Measurements from ENCODE around the gene SEC62. TPM values are rescaled to one million over a fixed set of nuclear protein-coding genes. Genes with fewer than 3 reads are reported as not detected.

SEC62 gene
- total and polyA plus RNA-seq, 2 experiments from 2014 or later: 23.6 to 306 TPM

DNA sequence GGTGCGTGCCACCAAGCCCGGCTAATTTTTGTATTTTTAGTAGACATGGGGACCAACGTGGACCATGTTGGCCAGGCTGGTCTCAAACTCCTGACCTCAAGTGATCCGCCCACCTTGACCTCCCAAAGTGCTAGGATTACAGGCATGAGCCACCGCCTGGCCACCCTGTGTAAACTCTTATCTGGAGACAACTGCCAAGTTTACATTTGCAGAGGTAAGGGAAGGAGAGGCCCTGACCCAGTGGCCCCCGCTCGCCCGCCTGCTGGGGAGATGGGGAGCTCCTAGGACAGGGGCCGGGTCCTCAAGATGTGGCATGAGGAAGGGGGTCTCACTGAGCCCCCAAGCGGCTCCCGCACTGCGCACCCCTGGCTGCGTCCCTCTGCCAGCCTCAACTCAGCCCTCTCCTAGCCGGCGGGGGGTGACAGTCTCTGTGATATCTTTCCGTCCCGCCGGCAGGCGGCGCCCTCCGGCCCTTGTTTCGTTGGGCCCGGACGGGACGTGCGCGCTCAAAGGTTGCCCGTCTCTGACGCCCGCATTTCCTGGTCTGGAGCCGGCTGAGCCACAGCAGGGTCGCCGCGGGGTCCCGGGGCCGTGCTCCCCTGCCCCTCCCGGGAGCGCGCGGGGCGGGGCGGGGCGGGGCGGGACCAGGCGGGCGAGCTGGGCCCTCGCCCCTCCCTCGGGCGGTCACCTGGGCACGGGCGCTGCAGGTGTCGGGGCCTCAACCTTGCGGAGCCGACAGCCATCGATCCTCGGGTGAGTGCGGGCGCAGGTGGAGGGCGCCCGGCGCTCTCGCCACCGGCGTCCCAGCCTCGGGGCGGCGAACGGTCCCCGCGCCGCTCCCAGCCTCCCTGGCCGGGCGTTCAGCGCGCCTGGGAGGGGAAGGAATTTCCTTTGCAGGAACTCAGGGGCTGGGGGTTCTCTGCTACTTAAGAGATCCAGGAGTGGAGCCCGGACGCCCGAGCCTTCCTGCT, 71.1 kb downstream of the SEC62 start, which contains the start of gene GPR160:
GPR160 (plus strand) TSS at position 533 of the 971 bp plus-strand sequence. CDS start 45,978 bp downstream, outside the sequence.
- ATAC-seq (peak; percentile 75), DNase-seq (ENCODE audit: low spot score) (peak; percentile 94)
- peaks cover 6% of the 10 kb centered on the region; the same call in 2 of the 3 replicates for H3K36me3 Mint-ChIP-seq (ENCODE audit: low read depth)
- TF ChIP-seq, protein P1, sequence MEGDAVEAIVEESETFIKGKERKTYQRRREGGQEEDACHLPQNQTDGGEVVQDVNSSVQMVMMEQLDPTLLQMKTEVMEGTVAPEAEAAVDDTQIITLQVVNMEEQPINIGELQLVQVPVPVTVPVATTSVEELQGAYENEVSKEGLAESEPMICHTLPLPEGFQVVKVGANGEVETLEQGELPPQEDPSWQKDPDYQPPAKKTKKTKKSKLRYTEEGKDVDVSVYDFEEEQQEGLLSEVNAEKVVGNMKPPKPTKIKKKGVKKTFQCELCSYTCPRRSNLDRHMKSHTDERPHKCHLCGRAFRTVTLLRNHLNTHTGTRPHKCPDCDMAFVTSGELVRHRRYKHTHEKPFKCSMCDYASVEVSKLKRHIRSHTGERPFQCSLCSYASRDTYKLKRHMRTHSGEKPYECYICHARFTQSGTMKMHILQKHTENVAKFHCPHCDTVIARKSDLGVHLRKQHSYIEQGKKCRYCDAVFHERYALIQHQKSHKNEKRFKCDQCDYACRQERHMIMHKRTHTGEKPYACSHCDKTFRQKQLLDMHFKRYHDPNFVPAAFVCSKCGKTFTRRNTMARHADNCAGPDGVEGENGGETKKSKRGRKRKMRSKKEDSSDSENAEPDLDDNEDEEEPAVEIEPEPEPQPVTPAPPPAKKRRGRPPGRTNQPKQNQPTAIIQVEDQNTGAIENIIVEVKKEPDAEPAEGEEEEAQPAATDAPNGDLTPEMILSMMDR (conservative IDR thresholded peaks at IDR 0.05; ENCODE audit: low read depth in 2 of 2): peak; percentile 73 to 86
- no peak for TF ChIP-seq ZNF114 (CRISPR knock-in tag; IDR thresholded peaks at IDR 0.05)
- peak; percentile 60; the same call in 1 of the 2 replicates for TF ChIP-seq POLR2AphosphoS5 (IDR thresholded peaks at IDR 0.05; ENCODE audit: low read depth)
- H3K4me3 Mint-ChIP-seq: peak within 1 kb of the TSS; percentile 79
- peaks cover 24% of the 10 kb centered on the region for H3K4me1 Mint-ChIP-seq
- H3K36me3 ChIP-seq (ENCODE audit: insufficient read depth): no peaks in the 10 kb centered on the region
- H3K79me2 ChIP-seq (replicated peaks; ENCODE audit: insufficient read depth): peaks cover 8% of the 10 kb centered on the region; the same call in 1 of the 2 replicates
- no peak within 1 kb of the TSS for H3K27ac Mint-ChIP-seq
- H3K27ac ChIP-seq (ENCODE audit: low read depth): 0 out of 2 replicates have a peak within 1 kb of the TSS, but pooled peaks have one; percentile 7
- no peaks in the 10 kb centered on the region for H3K27me3 Mint-ChIP-seq (ENCODE audit: insufficient read depth, low read depth, poor library complexity)
- H3K4me1 ChIP-seq (ENCODE audit: insufficient read depth): peaks cover 20% of the 10 kb centered on the region
- H3F3A ChIP-seq (replicated peaks; ENCODE audit: low read depth): peaks cover 5% of the 10 kb centered on the region
- peak within 1 kb of the TSS; percentile 94 for H2AFZ ChIP-seq
- H3K27me3 ChIP-seq (ENCODE audit: insufficient read depth): no peaks in the 10 kb centered on the region
- H3K4me2 ChIP-seq: peak within 1 kb of the TSS; percentile 97
- H3K9me2 ChIP-seq (ENCODE audit: insufficient read depth): no peaks in the 10 kb centered on the region
- no peaks in the 10 kb centered on the region for H3K9me3 Mint-ChIP-seq
- H4K20me1 ChIP-seq (replicated peaks; ENCODE audit: insufficient read depth): no peaks in the 10 kb centered on the region
- peak within 1 kb of the TSS; percentile 89 for H3K4me3 ChIP-seq

DNA sequence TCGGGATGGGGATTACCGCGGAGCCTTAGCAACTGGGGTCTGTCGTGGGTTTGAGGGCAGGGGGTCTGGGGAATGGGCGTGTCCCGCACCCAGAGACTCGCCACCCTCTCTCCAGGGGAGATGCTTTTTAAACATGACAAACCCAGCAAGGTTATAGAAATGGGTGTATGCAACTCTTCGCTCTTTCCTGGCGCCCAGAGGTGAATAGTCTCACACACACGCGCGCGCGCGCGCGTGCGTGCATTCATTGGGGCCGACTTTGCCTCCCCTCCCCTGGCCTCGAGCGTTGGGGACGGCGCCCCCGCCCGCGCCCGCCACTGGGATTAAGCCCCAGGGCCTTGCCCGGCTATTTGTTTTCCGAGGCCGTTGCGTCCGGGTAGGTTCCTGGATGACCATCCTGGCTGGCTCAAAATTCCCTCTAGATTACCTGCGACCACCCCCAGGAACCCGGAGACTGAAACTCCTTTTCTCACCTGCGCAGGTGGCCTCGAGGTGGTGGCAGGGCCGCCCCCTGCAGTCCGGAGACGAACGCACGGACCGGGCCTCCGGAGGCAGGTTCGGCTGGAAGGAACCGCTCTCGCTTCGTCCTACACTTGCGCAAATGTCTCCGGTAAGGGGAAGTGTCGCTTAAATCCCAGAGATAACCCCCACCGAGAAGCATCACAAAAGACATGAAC, 72.0 kb downstream of the SEC62 start:
- peaks cover 6% of the 10 kb centered on the region; the same call in 2 of the 3 replicates for H3K36me3 Mint-ChIP-seq (ENCODE audit: low read depth)
- peaks cover 18% of the 10 kb centered on the region for H3K4me1 Mint-ChIP-seq
- peak; percentile 60 for ATAC-seq
- Histone ChIP-seq H3K4me2 (peak overlapping the region; percentile 97), H4K20me1 (replicated peaks; ENCODE audit: insufficient read depth) (no peaks in the 10 kb centered on the region), H3K36me3 (ENCODE audit: insufficient read depth) (no peaks in the 10 kb centered on the region), H3K27me3 (ENCODE audit: insufficient read depth) (no peaks in the 10 kb centered on the region), H3F3A (replicated peaks; ENCODE audit: low read depth) (peaks cover 5% of the 10 kb centered on the region), H3K4me1 (ENCODE audit: insufficient read depth) (peaks cover 20% of the 10 kb centered on the region), H3K4me3 (peak overlapping the region; percentile 89), H3K9me2 (ENCODE audit: insufficient read depth) (no peaks in the 10 kb centered on the region), H3K27ac (ENCODE audit: low read depth) (0 out of 2 replicates have a peak overlapping the region, but pooled peaks have one; percentile 7), H2AFZ (peak overlapping the region; percentile 93), H3K79me2 (replicated peaks; ENCODE audit: insufficient read depth) (peaks cover 16% of the 10 kb centered on the region; the same call in 1 of the 2 replicates)
- H3K9me3 Mint-ChIP-seq: no peaks in the 10 kb centered on the region
- peak; percentile 87 for DNase-seq (ENCODE audit: low spot score)
- H3K27ac Mint-ChIP-seq: no peak overlapping the region
- no peaks in the 10 kb centered on the region for H3K27me3 Mint-ChIP-seq (ENCODE audit: insufficient read depth, low read depth, poor library complexity)
- peak overlapping the region; percentile 79 for H3K4me3 Mint-ChIP-seq
- no peak for TF ChIP-seq POLR2AphosphoS5 (IDR thresholded peaks at IDR 0.05; ENCODE audit: low read depth)
- TF ChIP-seq, protein P1 (conservative IDR thresholded peaks at IDR 0.05; ENCODE audit: low read depth in 2 of 2): peak; percentile 42 to 56

Data from GM23338 (cell line).